Right renal cortex interstitium (tissue), 3 donors: Measurements from ENCODE around the gene RALA. TPM values are rescaled to one million over a fixed set of nuclear protein-coding genes. Genes with fewer than 3 reads are reported as not detected.

Source experiments
- DNase-seq, 3 donors: peaks; one replicate each; pipeline ENCODE4 v3.0.0-alpha.2; 2013; ENCODE audit warnings: low read depth in 3 of 3, low spot score in 2 of 3
- polyA plus RNA-seq, 3 donors: library from polyadenylated mRNA; unstranded; fragments of 120-200 nt; gene quantifications; one replicate each; pipeline ENCODE4 v1.2.1, GENCODE V29; 2013; ENCODE audit not compliant: insufficient read length in 3 of 3

RALA gene
- polyA plus RNA-seq, 3 donors, result 75.3 to 85.1 (median 75.9) TPM

DNA sequence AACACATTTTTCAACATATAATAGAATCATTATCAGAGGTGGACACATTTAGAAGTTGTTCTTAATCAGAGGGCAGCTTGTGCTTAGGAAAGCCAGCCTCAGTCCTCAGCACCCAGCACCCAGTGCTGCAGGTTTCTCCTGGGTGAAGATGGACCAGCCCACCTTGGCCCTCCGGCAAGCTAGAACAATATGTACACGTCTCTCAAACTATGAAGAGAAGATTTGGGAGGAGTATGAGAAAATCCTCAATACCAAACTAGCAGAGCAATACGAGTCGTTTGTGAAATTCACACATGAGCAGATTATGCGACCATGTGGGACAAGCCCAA is 13.5 kb upstream of the RALA start:
- DNase-seq, result no peak

DNA sequence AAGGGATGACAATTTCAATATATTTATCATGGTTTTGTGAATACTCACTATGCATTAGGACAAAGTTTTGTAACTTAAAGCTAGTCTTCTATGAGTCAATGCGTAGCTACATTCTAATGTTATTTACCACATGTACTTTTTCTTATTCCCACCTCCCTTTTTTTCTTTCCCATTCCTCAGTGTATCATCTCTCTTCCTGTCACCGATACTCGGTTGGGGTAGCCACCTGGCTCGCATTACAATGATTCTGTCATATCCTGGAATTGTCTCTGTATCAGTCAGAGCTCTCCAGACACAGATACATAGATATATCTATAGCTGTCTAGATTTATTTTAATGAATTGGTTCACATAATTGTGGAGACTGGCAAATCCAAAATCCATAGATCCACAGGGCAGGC is 9.8 kb upstream of the RALA start:
- no peak for DNase-seq

DNA sequence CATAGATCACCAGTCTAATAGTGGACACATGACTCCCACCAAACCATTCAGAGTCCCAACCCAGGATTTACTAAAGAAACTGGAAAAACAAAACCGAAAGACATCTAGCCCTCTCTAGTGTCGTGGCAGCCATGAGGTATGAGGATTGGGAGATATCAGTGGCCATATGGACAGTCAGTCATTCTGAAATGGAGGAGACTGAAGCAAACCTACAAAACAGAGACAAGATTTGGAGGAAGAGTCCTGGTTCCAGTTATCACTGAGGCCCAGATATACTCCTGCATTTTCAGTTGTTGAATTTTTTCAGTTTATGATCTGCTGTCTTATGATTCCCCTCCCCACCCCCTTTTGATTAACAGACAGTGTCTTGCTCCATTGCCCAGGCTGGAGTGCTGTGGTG is 9.1 kb upstream of the RALA start:
- DNase-seq, result no peak

DNA sequence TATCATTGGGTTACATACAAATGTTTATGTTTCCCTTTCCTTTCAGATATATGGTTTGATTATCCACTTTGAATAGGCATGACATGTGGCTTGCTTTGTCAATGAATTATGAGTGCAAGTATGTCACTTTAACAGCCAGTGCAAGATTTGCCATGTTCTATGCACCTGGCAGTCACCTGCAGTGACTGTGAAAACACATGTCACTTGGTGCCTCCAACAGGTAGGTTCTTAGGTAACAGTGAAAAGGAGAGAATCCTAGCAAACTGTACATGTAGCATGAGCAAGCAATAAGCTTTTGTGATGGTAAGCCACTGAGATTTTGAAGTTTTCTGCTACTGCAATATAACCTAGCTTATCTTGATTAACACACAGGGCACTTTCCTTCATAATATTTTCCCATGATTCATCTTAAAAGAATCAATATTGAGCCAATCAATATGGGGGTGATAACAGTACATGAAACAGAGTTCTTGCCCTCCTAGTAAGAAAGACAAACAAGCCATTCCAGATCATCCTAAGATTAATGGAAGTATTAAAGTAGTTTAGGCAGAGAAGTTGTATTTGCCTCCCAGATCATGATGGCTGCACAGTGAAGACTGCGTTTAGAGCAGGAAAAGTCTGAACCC is 7.9 kb upstream of the RALA start:
- DNase-seq, result no peak

DNA sequence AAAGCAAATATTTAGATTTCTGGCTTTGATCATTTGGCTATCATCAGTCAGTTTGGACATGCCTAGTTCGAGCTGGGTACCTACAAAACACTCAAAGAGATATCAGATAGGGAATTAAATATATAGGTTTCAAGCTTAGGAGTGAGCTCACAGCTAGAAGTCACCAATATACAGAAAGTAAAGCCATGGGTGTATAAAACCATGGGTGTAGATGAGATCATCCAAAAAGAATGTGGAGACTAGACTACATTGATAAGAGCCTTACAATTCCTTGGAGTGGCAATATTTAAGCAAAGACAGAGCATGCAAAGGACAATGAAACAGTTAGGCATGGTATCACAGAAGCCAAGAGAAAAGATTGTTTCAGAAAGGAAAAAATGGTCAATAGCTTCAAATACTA is 7.2 kb upstream of the RALA start:
- no peak for DNase-seq

DNA sequence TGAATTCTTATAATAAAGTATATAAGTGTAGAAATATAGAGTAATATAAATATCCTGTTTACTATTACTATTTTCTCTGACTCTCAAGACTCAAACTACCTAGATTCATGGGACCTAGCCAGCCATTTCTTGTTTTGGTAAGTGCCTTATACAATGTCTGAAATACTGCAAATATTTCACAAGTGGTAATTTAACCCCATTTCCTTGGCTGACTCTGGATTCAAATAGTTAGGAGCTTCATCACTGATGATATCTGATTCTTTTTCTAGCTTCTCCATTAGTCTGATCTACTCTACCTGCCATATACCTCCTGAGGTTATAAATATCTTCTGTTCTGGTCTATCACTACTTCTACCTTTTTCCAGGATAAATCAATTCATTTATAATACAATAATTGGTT is 6.4 kb upstream of the RALA start:
- no peak for DNase-seq

DNA sequence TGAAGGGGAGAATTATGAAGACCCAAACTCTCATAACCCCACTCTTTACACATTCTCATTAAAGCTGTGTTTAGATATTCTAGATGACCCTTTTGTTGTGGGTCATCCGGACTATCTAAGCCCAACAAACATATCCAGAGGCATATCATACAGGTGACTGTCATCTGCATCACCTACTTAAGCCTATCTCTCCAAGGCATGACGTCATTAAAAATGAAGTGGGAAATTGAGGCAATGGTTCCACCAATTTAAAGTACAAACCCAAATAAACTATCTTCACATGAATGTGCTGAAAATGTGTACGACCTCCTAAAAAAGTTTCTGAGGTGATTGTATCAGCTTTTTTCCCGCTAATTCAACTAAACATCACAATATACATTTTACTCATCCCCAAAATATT is 4.5 kb upstream of the RALA start:
- no peak for DNase-seq

DNA sequence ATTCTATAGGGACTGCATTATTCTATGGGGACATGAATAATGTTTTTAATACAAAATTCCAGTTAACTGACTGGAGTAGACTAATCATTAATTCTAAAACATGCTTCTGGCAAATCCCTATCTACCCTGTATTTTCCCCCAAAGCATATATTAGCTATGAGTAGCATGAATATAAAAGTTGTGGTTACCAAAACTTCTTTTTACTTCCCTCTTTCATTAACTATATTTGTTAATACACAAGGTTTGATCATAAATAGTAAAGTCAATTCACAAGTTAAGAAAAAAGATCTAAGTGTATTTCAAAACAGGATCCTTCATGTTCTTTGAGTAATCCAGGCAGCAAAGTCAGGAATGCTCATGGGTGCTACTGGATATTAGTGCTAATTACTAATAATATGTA is 2.9 kb upstream of the RALA start:
- no peak for DNase-seq

GRCh38 chr7:39621261-39621660 is 2.1 kb upstream of the RALA start:
- no peak for DNase-seq

- DNase-seq, result no peak
These were observed 1.5 kb upstream of the RALA start for GRCh38 chr7:39621784-39622411.

- no peak for DNase-seq
These were observed 763 bp upstream of the RALA start for GRCh38 chr7:39622609-39623008.

GRCh38 chr7:39623732-39624441 is 515 bp downstream of the RALA start:
- DNase-seq, result no peak

- no peak for DNase-seq
These were observed 1.1 kb downstream of the RALA start for GRCh38 chr7:39624442-39624807.

DNA sequence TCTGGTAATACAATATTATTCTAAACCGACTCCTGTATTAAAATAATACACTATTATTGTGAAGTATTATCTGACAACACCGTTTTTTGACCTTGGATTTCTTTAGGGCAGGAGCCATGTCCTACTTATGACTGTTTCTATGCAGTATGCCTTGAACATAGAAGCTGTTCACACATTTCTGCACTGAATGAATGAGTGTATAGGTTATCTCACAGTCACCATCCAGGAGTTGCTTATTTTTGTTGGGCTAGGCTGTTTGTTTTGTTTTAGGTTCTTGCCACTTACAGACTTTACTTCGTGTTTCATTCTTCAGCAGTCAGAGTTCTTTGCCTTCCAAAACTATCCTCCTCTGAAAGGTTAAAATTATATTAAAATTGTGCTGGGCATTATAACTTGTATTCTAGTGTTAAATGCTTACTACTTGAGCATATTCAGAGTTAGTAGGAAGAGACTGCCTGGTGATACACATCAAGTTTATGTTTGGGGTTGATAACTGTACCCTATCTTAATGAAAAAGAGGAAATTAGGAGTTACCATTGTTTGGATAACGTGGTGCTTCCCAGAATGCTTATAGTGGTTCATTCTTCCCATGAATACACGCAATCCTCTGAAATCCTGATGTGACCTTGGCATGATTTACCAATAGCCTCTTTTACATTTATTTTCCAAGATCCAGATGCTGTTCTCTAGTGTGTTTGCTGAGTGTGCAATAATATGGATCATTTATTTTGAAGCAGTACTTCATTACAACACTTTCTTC is 1.7 kb downstream of the RALA start:
- DNase-seq, result no peak

- DNase-seq, result no peak
These were observed 8.4 kb downstream of the RALA start for GRCh38 chr7:39631736-39632308.

GRCh38 chr7:39633563-39634477 is 10.4 kb downstream of the RALA start:
- no peak for DNase-seq

- no peak for DNase-seq
These were observed 11.1 kb downstream of the RALA start for GRCh38 chr7:39634478-39634805.

GRCh38 chr7:39637400-39637799 is 14.0 kb downstream of the RALA start:
- no peak for DNase-seq

- DNase-seq, result no peak
These were observed 14.7 kb downstream of the RALA start for GRCh38 chr7:39637963-39638485.

DNA sequence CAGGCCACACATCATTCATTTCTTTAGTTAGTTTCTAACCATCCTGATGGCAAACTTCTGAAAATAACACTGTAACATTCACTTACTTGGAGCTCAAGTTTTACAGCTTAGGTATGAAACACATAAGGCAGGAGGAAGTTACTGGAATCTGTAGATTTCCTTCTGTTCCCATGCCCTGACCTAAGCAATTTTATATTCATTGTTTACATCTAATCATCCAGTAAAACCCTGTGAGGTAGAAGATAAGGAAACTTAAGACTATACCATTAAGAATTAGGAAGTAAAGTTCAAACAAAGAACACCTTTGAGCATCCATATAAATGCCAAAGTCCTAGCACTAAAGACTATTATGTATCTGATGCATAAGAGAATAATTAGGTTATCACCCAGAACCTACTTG is 19.5 kb downstream of the RALA start:
- no peak for DNase-seq
